Ammon's horn (tissue), 1 donor: ENCODE results near the gene CES1.
"Not testable (repeated sequence)": the region's sequence is repeated elsewhere in the genome, so short reads cannot be mapped to it uniquely, and the experiment has no call there.

Experiments
- DNase-seq: peaks from one replicate; pipeline ENCODE4 v3.0.0-alpha.2; 2016; ENCODE audit warnings: low spot score

Gene CES1

GRCh38 chr16:55832773-55833691 is at the start of gene CES1:
Gene CES1 (minus strand): TSS chr16:55833096. CDS start chr16:55833055, 41 bp downstream.
- peak; percentile 7 for DNase-seq

DNA sequence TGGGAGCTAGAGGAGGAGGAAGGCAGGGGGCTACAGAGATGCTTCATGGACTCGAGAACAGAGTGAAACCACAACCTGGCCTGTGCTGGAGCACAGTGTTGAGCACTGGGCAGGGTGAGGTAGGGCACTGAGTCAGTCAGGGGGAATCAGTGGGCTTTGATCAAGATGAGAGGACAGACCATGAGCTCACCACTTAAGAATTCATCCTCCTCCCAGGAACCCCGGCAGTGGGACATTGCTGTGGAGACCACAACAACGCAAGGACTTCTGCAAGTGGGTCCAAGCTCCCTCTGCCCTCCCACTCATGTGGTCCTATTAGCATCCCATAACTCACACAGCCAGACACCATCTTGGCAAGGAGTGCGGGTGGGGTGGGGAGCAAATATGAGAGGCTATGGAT is 44.0 kb upstream of the CES1 start:
- no peak for DNase-seq

- no peak for DNase-seq
Observed at GRCh38 chr16:55875273-55875672, 42.4 kb upstream of the CES1 start, which contains the start of gene CES5A. Gene CES5A (minus strand): TSS chr16:55875373. CDS start chr16:55875221, 152 bp downstream.

- DNase-seq = no peak
Observed at GRCh38 chr16:55873122-55873521, 40.2 kb upstream of the CES1 start.

- no peak for DNase-seq
Observed at GRCh38 chr16:55872130-55872529, 39.2 kb upstream of the CES1 start.

DNA sequence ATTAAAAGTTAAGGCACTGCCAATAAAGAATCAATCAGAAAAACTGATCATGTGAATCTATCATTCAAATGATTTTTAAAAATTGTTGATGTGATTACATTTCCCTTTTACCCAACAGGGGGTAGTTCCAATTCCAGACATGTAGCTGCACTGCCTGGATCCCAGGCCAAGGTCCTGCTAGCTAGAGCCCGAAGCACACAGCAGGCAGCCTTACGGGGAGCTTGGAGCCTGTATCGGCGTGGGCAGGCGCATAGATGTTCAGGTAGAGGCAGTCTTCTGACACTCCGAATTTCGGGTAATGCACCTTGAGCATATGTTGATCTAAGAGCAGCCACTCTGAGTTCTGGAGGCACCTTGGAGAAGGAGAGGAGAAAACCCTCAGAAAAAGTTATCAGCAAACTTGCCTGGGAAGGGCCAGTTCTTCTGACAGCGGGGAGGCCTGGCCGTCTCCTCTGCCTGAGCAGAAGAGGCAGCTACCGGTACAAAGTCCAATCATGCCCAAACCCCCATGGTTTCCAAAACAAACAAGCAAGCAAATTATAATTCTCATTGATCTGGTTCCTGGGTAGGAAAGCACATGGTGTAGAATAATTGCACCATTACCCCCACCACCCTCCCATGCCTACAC is 38.6 kb upstream of the CES1 start:
- no peak for DNase-seq

DNA sequence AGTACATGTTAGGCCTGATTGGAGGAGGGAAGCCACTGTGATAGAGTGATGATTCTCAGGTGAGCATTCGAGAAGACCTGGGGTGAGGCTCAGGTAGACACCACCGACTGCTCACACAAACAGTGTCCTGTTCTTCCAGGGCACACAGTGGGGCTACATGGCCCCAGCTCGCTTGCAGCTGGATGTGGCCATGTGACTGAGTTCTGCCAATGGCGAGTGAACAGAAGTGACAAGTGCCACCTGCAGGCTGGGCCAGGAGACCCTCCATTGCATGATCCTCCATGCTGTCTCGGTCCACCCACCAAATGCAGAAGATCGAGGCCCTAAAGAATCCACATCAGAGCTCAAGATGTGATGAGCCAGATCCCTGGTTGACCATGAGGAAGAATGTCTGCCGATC is 36.1 kb upstream of the CES1 start:
- no peak for DNase-seq

DNA sequence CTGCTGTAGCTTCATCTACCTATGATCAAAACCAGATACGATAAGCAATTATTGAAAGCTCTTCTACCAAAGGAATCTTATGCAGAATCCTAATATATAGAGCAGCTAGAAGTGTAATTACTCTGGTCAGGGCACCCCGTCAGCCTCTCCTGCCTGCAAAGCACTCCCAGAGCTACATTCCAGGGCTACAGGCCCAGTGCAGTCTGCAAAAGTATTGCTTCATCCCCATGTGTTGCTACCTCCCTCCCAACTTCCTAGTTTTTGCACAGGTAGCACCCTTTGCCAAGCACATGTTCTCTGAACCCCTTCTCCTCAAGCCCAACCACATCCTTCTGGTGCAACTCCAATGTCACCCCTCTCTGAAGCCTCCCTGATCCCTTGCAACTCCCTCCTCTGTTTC is 35.2 kb upstream of the CES1 start:
- no peak for DNase-seq

DNA sequence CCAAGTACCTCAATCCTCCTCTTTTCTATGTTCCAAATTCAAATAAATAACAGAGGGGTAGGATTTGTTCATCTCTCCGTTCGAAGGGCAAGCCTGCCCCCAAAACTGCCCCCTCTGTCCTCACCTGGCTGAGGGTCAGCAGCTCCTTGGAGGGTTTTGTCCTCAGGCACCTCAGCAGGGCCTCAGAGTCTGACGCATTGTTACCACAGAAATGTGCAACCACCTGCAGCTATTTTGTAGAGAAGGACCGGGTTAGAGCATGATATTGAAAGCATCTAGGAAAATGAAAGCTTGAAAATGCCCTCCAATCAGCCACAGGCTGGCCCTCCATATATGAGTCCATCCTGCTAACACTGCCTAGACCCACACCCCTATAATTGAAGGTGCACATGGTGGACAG is 28.4 kb upstream of the CES1 start:
- no peak for DNase-seq

GRCh38 chr16:55857650-55858049 is 24.8 kb upstream of the CES1 start:
- not testable (repeated sequence) for DNase-seq

DNA sequence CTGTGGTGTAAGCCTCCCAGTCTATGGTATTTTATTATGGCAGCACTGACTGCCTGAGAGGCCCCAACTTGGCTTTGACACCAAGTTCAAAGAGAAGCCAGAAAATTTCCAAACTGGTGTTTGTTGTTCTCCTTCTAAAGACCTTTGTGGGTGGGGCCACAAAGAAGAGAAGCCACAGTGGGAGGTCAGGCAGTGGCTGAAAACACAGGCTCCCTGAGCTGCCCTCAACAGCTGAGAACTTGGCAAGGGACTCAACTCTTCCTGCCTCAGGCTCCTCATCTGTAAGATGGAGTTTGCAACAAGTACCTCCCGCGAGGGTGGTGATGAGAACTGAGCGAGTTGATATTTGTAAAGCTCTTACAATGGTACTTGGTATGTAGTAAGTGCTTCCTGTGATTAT is 24.1 kb upstream of the CES1 start:
- DNase-seq = no peak

DNA sequence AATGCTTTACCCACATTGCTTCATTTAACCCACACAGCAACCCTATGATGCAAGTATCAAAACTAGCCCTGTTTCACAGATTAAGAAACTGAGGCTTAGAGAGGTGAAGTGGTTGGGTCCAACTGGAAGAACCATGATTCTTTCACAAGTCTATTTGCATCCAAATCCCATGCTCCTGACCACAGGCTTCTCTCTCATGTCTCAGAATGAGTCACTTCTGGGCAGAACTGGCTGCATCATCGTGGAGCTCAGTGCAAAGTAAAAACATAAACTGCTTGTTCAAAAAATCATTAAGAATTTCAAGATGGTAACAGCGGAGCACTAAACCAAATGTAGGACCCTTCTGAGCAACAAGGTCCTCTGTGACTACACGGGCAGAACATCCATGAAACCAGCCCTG is 20.2 kb upstream of the CES1 start:
- no peak for DNase-seq

DNA sequence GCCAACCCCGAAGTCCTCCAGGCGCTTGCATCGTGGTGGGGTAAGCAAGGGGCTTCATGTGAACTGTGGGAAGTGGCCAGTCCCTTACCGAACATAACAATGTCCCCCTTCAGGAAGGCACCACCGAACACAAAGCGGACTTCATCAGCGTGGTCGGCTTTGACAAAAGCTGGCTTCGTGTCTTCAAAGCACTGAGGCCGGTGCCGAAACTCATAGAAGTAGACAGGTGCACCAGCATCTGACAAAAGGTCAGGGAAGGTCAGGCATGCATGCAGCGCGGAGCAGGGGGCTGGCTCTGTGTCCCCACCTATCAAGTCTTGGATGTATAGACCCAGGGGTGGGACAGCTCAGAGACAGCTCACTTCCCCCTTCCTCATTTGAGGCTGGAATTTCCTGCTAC is 16.6 kb upstream of the CES1 start:
- no peak for DNase-seq

DNA sequence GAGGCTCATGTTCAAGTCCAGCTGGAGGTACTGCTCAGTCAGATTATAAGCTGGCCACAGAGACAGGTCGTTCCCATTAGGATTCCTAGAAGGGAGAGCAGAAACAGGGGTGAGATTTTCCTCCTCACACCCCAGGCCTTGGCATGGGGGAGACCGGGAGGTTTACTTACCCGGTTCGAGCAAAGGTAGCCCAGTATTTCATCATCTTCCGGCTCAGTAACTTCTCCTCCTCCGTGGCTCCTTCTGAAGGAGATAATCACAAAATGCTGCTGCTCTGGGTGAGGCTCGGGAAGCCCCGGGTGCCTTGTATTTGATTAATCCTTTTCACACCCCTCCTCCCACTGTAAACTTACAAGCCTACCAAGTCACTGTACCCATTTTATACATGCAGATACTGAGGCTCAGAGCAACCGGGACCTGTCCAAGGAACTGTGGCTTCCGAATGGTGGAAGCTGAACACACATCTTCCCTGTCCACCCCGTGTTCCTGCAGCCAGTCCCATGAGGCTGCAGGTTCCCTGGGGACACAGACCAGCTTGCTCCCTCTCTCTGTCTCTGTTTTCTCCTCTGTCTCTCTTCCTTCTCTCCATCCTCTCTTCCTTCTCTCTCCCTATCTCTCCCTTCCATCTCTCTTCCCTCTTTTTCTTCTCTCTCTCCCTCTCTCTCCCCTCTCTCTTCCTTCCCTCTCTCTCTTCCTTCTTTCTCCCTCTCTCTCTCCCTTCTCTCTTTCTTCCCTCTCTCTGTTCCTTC is 13.9 kb upstream of the CES1 start:
- no peak for DNase-seq

GRCh38 chr16:55843105-55843395 is 10.2 kb upstream of the CES1 start:
- DNase-seq = no peak

- DNase-seq = peak; percentile 75
Observed at GRCh38 chr16:55842369-55843104, 9.6 kb upstream of the CES1 start.

DNA sequence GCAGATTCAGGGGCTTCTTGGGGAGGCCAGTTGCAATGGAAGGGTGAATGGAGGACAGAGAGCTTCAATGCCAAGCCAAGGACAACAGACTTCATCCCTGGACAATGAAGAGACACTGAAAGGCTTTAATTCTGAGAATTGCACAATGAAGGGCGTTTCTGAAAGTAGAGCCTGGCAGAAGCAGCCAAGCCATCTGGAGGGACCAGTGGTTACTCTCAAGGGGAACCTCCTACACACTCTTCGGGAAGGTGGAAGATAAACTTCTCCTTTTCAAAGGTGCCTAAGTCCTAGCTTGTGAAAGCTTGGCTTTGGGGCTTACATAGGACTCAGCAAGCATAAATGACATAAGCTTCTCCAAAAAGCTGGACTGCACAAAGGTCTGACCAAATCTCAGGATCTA is 6.2 kb upstream of the CES1 start:
- peak; percentile 14 for DNase-seq

DNA sequence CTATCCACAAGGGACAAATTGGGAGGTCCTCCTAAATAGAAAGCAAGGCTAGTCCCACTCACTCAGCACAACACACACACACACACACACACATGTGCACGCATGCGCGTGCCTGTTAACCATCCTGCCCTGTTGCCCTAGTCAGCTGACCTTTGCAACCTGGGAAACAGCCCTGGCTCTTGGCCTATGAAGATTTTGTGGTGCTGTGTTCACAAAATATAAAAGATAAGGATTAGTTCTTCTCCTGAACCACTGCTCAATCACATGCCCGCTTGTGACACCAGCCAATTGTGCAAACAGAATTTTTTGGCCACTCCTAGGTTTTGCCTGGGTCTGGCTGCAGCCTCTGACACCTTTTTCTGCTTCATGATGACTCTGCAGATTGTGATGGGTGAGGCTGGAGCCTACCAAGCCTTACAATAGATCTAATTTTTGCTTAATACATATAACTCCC is 3.3 kb upstream of the CES1 start:
- no peak for DNase-seq

GRCh38 chr16:55835581-55835980 is 2.7 kb upstream of the CES1 start:
- peak; percentile 13 for DNase-seq

DNA sequence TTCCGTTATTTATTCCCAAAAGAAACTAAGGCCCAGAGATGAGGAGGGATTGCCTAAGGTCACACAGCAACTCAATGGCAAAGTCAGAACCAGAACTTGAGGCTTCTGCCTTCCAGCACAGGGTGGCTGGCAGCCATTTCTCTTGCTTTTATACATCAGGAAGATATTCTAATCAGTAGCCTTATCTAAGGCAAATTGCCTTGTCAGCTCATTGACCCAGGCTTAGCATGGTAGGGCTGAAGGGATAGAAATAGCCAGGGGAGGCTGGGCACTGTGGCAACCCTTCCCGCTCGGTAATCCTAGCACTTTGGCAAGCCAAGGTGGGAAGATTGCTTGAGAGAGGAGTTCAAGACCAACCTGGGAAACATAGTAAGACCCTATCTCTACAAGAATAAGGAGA is 2.3 kb upstream of the CES1 start:
- not testable (repeated sequence) for DNase-seq

GRCh38 chr16:55834049-55834448 is 1.2 kb upstream of the CES1 start:
- DNase-seq = peak; percentile 16

GRCh38 chr16:55832425-55832772 is 497 bp downstream of the CES1 start:
- DNase-seq = no peak
